Neural crest cell (in vitro differentiated cells): ENCODE results near the gene SCN10A. TPM values are rescaled to one million over a fixed set of nuclear protein-coding genes. Genes with fewer than 3 reads are reported as not detected.

Source experiments
- DNase-seq: peaks from one replicate; pipeline ENCODE4 v3.0.0; 2021; ENCODE audit warnings: low read depth, mixed read lengths, low spot score
- H3K27ac Mint-ChIP-seq: one replicate; pipeline ENCODE4 v1.8.0; 2021; ENCODE audit warnings: mild to moderate bottlenecking, mixed read lengths; ENCODE audit not compliant: unreplicated experiment
- H3K27me3 Mint-ChIP-seq: 2 replicates; pipeline ENCODE4 v1.8.0; 2021; ENCODE audit warnings: low read depth, mild to moderate bottlenecking, mixed read lengths
- H3K36me3 Mint-ChIP-seq: 2 replicates; pipeline ENCODE4 v1.8.0; 2021; ENCODE audit warnings: low read depth, mild to moderate bottlenecking, mixed read lengths
- H3K4me1 Mint-ChIP-seq: 2 replicates; pipeline ENCODE4 v1.8.0; 2021; ENCODE audit warnings: mixed read lengths
- H3K4me3 Mint-ChIP-seq: one replicate; pipeline ENCODE4 v1.8.0; 2021; ENCODE audit warnings: mild to moderate bottlenecking, mixed read lengths
- H3K9me3 Mint-ChIP-seq: 2 replicates; pipeline ENCODE4 v1.8.0; 2021; ENCODE audit warnings: mixed read lengths
- CTCF ChIP-seq: fragments of 200-600 bp; sonication (generic); conservative IDR thresholded peaks from 2 replicates; pipeline ENCODE4 v1.5.0; 2021; ENCODE audit warnings: antibody characterized with exemption, mild to moderate bottlenecking
- total RNA-seq: library from RNA; stranded (reverse); gene quantifications from 2 replicates; pipeline ENCODE4 v1.2.1, GENCODE V29; 2021

The SCN10A gene
- total RNA-seq, 1 donor from 2014 or later, result not detected

GRCh38 chr3:38723569-38724391, 92.2 kb downstream of the SCN10A start:
- H3K27ac Mint-ChIP-seq, result no peak overlapping the region
- no peaks in the 10 kb centered on the region for H3K9me3 Mint-ChIP-seq
- DNase-seq, result no peak
- no peaks in the 10 kb centered on the region for H3K36me3 Mint-ChIP-seq
- TF ChIP-seq CTCF, result no peak
- H3K4me1 Mint-ChIP-seq, result no peaks in the 10 kb centered on the region
- H3K4me3 Mint-ChIP-seq, result no peak overlapping the region
- peaks cover 9% of the 10 kb centered on the region for H3K27me3 Mint-ChIP-seq

DNA sequence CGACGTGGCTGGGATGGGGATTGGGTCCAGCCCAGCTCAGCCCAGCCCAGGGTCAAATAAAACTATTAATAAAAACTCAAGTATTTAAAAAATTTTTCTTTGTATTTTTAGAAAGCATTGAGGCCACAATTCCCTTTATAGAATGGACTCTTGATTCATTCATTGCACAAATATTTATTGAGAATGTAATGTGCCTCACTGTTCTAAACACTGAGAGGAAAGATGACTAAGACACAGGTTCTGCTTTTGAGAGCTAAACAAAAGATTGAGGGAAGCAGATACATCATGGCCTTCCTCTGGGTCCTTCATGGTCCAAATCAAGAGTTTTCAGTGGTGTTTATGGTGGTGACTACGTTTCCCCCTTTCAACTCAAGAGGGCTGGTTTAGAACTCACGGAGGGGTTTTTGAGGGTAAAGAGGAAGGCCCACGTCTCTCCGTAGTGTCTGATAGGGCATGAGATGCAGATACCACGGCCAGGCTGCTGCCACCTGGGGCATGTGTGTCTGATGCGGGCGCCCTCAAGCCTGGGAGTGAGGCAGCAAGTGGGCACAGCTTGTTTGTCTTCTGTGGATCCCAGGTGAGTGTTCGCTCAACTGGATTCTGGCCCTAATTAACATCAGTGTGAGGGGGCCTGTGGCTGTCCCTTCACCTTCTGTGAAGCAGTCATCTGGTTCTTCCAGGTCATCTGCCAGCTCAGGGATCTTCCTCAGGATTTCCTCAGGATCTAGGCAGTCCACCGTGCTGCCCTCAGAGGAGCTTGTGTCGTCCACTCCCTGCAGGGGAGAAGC, 93.0 kb downstream of the SCN10A start:
- DNase-seq, result no peak
- H3K36me3 Mint-ChIP-seq, result no peaks in the 10 kb centered on the region
- H3K27me3 Mint-ChIP-seq, result peaks cover 12% of the 10 kb centered on the region
- H3K27ac Mint-ChIP-seq, result no peak overlapping the region
- TF ChIP-seq CTCF, result no peak
- H3K9me3 Mint-ChIP-seq, result no peaks in the 10 kb centered on the region
- no peaks in the 10 kb centered on the region for H3K4me1 Mint-ChIP-seq
- H3K4me3 Mint-ChIP-seq, result no peak overlapping the region

GRCh38 chr3:38721207-38721772, 94.7 kb downstream of the SCN10A start:
- Mint-ChIP-seq H3K4me3 (no peak overlapping the region), H3K9me3 (no peaks in the 10 kb centered on the region), H3K27me3 (peaks cover 12% of the 10 kb centered on the region), H3K4me1 (no peaks in the 10 kb centered on the region), H3K27ac (no peak overlapping the region), H3K36me3 (no peaks in the 10 kb centered on the region)
- DNase-seq, result no peak
- no peak for TF ChIP-seq CTCF

DNA sequence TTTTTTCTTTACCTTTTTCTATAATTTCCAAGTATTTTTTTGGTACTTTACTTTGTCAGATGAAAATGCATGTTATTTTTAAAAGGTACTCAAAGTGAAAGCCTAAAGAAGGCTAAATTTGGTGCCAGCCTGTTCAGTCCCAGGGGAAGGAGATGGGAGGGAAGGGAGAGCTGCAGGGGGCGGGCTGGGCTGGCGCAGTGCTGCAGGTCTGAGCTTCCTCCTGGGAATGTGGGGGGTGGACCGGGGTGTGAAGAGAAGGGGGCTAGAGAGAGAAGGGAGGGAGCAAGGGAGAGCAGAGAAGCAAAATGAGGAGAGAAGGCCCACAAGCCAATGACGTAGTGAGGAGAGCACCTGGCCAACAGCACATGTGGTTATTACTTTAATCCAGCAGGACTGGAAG, 95.6 kb downstream of the SCN10A start:
- Mint-ChIP-seq H3K4me1 (no peaks in the 10 kb centered on the region), H3K27me3 (peaks cover 12% of the 10 kb centered on the region), H3K9me3 (no peaks in the 10 kb centered on the region), H3K27ac (no peak overlapping the region), H3K36me3 (no peaks in the 10 kb centered on the region), H3K4me3 (no peak overlapping the region)
- no peak for TF ChIP-seq CTCF
- DNase-seq, result no peak

GRCh38 chr3:38717355-38718240, 98.4 kb downstream of the SCN10A start:
- Mint-ChIP-seq H3K9me3 (peaks cover 4% of the 10 kb centered on the region), H3K27me3 (peaks cover 19% of the 10 kb centered on the region), H3K27ac (no peak overlapping the region), H3K36me3 (no peaks in the 10 kb centered on the region), H3K4me3 (no peak overlapping the region), H3K4me1 (no peaks in the 10 kb centered on the region)
- TF ChIP-seq CTCF, result no peak
- no peak for DNase-seq
